Mesodermal cell (in vitro differentiated cells): ENCODE data around the gene TGM3.

Source experiments
- H3K27ac ChIP-seq: 2 replicates; pipeline ENCODE4 v1.7.0; 2013; ENCODE audit warnings: mild to moderate bottlenecking, low read depth, low read length, moderate library complexity; ENCODE audit not compliant: severe bottlenecking
- H3K36me3 ChIP-seq: 2 replicates; pipeline ENCODE4 v1.7.1; 2013; ENCODE audit warnings: mild to moderate bottlenecking, low read length, moderate library complexity; ENCODE audit not compliant: control insufficient read depth, insufficient read depth
- H3K4me1 ChIP-seq: one replicate; pipeline ENCODE4 v1.7.1; 2013; ENCODE audit warnings: mild to moderate bottlenecking, low read length; ENCODE audit not compliant: insufficient read depth, control insufficient read depth, poor library complexity, severe bottlenecking
- H3K4me3 ChIP-seq: 2 replicates; pipeline ENCODE4 v1.7.0; 2013; ENCODE audit warnings: low read length, control low read depth, mild to moderate bottlenecking; ENCODE audit not compliant: insufficient read depth, poor library complexity, severe bottlenecking; ENCODE audit errors: extremely low read depth
- H3K9me3 ChIP-seq: 2 replicates; pipeline ENCODE4 v1.7.1; 2013; ENCODE audit warnings: mild to moderate bottlenecking, low read length, moderate library complexity; ENCODE audit not compliant: control insufficient read depth
- WGBS, 2 experiments: methylation state at CpG; one replicate each; pipeline ENCODE4 v1.1.5; 2013; ENCODE audit warnings: missing lambda C conversion rate in 2 of 2; ENCODE audit not compliant: insufficient coverage in 2 of 2; 5-methylcytosine and 5-hydroxymethylcytosine counted together

TGM3 gene

DNA sequence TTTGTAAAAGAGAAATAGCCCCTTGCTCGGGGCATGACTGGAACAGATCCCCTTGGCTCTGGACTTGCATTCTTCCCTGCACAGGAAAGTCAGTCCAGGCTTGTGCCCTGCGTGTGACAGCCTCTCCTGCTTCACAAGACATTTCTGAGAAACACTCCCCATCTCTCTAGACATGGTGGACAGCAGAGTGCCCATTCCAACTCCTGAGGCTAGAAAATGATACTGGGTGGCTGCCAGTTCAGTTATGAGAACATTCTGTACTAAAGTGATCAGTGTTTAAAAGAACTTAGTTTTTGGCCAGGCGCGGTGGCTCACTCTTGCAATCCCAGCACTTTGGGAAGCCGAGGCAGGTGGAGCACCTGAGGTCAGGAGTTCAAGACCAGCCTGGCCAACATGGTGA, 41.3 kb downstream of the TGM3 start:
- H3K4me3 ChIP-seq = no peak overlapping the region
- H3K27ac ChIP-seq = no peak overlapping the region
- no peaks in the 10 kb centered on the region for H3K36me3 ChIP-seq
- WGBS, 2 experiments = 95 to 97% methylated on average over 4 to 5 of the region's 5 CpGs
- H3K4me1 ChIP-seq = no peaks in the 10 kb centered on the region
- H3K9me3 ChIP-seq = no peaks in the 10 kb centered on the region

DNA sequence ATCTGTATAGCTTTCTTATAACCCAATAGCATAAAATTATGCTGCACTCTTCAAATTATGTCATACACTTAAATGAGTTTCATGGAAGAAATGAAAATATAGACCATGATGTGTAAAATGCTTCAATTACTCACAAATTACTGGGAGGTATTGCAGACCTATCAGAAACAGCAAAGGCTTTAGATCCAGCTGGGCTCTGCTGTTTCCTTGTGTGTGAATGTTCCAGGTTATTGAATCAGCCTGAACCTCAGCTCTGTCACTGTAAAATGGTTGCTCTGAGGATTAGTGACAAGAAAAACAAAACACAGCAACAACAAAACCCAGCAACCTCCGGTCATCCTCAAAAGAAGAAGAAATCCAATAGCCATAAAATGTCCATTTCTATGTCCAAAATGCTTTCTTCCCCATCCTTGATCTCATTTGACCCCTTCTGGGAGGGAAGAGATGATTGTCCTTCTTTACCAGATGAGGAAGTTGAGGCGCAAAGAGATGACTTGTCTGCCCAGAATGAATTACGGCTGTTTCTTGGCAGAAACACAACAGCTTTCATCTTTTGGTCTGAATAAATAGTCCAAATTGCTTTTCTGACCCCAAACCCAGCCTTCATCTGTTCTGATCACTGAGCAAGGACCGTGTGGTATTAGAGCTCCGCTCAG, 42.7 kb downstream of the TGM3 start:
- WGBS, 2 experiments = 88 to 89% methylated on average over 4 of the region's 5 CpGs
- no peak overlapping the region for H3K27ac ChIP-seq

DNA sequence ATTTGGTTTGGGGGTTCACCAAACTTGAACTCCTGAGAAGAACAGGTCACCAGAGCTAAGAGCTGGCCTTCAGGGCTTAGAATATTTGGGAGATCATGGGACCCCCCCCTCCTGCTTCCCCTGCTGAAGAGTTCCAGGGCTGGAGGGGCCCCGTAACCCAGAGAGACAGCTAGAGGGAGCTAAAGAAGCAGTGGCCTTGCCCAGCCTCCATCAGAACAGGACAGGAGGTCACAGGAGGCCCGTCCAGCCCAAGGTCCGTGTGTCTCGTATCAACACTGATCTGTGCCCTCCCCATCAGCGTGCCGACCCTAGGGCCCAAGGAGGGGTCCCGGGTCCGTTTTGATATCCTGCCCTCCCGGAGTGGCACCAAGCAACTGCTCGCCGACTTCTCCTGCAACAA, 44.3 kb downstream of the TGM3 start:
- Histone ChIP-seq H3K27ac (no peak overlapping the region), H3K4me3 (no peak overlapping the region), H3K36me3 (no peaks in the 10 kb centered on the region), H3K4me1 (no peaks in the 10 kb centered on the region), H3K9me3 (no peaks in the 10 kb centered on the region)
- 90 to 93% methylated on average over 10 to 11 of the region's 11 CpGs for WGBS, 2 experiments

More for the DNA sequence above, 42.7 kb downstream of the TGM3 start:
- Histone ChIP-seq H3K9me3 (no peaks in the 10 kb centered on the region), H3K4me1 (no peaks in the 10 kb centered on the region), H3K4me3 (no peak overlapping the region), H3K36me3 (no peaks in the 10 kb centered on the region)

DNA sequence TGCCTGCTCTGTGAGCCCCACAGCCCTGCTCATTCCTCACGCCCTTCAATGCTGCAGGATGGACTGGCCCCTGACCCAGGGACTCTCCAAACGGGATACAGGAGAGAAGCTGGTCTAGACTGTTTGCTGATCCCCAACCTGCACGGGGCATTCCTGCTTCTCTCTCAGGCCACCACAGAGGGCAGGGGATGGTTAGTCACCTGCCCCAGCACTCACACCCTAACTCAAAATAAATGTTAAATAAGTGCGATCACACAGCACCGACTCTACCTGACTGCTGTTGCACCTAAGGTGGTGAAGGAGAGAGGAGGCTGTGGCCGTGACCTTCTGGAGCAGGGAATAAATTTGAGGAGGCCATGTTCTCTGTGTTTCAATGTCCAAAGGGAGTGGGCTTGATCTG, 45.0 kb downstream of the TGM3 start:
- Histone ChIP-seq H3K27ac (no peak overlapping the region), H3K36me3 (no peaks in the 10 kb centered on the region), H3K9me3 (no peaks in the 10 kb centered on the region), H3K4me1 (no peaks in the 10 kb centered on the region), H3K4me3 (no peak overlapping the region)
- 92 to 98% methylated on average over 5 to 6 of the region's 6 CpGs for WGBS, 2 experiments

DNA sequence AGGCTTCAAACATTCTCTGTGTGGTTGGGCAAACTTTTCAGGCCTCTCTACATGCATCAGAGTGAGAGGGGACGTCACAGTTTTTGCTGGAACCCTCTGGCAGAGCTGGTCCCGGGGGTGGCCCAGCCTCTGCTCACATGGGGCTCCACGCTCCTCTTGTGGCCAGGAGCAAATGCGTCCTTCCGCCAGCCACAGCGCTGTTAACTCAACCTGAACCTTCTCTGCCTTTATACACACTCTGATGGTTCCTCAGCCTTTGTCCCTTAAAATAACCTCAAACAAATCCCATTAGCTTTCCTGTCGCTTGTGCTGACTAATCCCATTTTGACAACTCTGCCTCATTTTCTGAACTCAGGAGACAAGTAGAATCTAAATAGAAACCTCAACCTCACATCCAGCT, 45.5 kb downstream of the TGM3 start:
- 85 to 93% methylated on average over 6 to 7 of the region's 7 CpGs for WGBS, 2 experiments
- H3K4me1 ChIP-seq = no peaks in the 10 kb centered on the region
- no peak overlapping the region for H3K27ac ChIP-seq
- no peaks in the 10 kb centered on the region for H3K9me3 ChIP-seq
- no peaks in the 10 kb centered on the region for H3K36me3 ChIP-seq
- no peak overlapping the region for H3K4me3 ChIP-seq

DNA sequence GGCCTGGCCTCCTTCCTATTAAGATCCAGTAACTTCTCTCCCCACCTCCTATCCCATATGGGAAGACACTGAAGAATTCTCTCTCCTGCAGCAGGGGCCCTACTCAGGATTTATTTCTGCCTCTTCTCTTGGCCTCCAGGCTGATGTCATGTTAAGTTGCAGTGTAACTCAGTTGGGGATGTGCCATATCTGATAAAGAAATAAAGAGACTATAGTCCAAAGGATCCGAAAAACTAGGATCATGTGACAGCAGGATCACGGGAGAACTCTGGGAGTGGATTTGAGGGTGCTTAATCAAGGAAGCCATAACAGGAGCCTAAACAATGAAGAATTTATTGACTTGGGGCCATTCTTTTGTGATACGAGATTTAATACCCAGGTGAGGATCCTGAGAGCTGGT, 46.4 kb downstream of the TGM3 start:
- Histone ChIP-seq H3K4me3 (no peak overlapping the region), H3K4me1 (no peaks in the 10 kb centered on the region), H3K27ac (no peak overlapping the region), H3K36me3 (no peaks in the 10 kb centered on the region), H3K9me3 (no peaks in the 10 kb centered on the region)
- WGBS, 2 experiments = 96 to 98% methylated on average over 3 of the region's 3 CpGs

DNA sequence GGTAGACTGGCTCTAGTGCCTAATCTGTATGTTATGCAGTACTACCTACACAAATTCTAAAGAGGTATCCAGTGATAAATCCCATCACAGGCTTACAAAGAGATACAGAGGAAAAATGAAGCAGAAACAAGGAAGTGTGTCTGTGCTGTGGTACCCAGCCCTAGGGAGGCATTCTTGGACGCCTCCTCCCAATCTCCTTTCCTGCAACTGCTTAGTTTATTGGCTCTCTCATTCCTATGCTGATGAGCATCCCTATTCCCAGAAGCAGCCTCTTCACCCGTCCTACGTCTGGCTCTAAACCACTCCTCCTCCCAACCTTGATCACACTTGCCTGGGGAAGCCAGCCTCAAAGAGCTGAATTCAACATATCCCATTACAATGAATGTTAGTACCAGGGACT, 50.4 kb downstream of the TGM3 start:
- H3K4me1 ChIP-seq = peaks cover 13% of the 10 kb centered on the region
- 47 to 55% methylated on average over 3 of the region's 3 CpGs for WGBS, 2 experiments
- H3K9me3 ChIP-seq = no peaks in the 10 kb centered on the region
- no peak overlapping the region for H3K27ac ChIP-seq
- H3K4me3 ChIP-seq = no peak overlapping the region
- H3K36me3 ChIP-seq = no peaks in the 10 kb centered on the region

DNA sequence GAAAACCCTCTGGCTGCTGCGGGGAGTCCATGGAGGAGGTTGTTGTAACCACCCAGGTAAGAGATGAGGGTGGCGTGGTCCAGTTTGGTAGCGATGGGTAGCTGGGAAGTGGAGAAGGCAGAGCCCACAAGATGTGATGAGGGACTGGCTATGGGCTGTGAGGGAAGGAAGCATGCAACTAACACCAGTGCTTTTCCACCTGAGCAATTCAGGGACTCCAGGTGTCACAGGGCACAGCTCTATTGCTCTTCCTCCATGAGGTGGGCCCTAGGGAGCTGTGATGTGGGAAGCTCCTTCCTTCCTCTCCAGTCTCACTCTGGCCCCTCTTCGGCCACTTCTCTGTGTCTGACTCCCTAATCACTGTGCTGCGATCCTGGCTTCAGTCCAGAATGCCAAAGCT, 52.5 kb downstream of the TGM3 start:
- Histone ChIP-seq H3K36me3 (no peaks in the 10 kb centered on the region), H3K4me1 (peaks cover 13% of the 10 kb centered on the region), H3K4me3 (no peak overlapping the region), H3K9me3 (no peaks in the 10 kb centered on the region), H3K27ac (no peak overlapping the region)
- 88 to 95% methylated on average over 4 to 5 of the region's 5 CpGs for WGBS, 2 experiments

DNA sequence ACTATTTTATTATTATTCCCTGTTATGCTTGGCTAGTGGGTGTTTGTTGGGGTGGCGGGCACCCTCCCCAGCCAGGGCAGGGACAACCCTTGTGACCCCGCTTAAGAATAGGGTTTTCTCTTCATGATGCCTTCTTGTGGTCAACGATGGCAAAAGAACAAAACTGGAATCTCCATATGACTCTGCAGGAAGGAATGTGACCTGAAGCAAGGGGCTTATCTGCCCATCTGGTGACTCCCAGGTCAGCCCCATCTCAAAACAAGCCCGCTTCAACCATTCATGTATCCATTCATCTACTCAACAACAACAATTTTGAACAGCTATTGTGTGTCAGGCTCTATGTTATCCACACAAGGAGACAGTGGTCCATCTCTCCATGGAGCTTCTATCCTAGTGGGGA, 54.0 kb downstream of the TGM3 start:
- Histone ChIP-seq H3K36me3 (no peaks in the 10 kb centered on the region), H3K4me3 (no peak overlapping the region), H3K9me3 (no peaks in the 10 kb centered on the region), H3K27ac (no peak overlapping the region), H3K4me1 (peaks cover 13% of the 10 kb centered on the region)
- 46 to 87% methylated on average over 2 to 4 of the region's 4 CpGs for WGBS, 2 experiments

DNA sequence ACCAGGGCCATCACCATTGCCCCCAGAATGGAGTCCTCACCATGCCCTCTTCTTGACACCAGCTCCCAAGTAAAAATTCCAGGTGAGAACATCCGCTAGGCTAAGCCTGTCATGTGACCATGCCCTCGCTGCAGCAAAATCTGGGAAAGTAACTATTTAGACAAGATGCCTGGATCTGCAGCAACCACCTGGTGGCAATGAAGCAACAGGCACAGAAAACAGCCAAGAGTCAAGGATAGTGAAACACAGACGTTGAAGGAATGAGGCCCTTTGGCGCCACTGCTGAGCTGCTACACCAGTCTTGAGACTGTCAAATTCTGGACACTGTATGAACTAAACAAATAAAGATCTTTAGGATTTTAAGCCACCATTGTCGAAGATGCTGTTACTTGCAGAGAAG, 54.8 kb downstream of the TGM3 start:
- H3K9me3 ChIP-seq = no peaks in the 10 kb centered on the region
- H3K36me3 ChIP-seq = no peaks in the 10 kb centered on the region
- peaks cover 13% of the 10 kb centered on the region for H3K4me1 ChIP-seq
- 76 to 78% methylated on average over 5 of the region's 5 CpGs for WGBS, 2 experiments
- H3K4me3 ChIP-seq = no peak overlapping the region
- no peak overlapping the region for H3K27ac ChIP-seq

DNA sequence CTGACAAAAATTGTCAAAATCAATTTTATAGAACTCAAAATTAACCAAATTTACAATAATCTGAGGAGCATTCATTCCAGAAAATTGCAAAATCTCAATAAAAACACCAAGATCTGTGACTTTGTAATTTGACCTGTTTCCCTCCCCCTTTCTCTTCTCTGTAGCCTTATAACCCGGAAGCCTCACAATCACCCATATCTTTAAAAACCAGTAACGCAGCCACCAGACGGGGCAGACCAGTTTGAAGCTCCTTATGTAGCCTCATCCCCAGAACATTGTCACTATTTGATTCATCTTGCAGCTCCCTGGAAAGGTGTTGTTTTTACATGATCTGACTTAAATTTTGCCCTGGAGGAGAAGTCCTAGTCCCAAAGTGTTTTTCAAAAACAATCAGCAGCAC, 57.4 kb downstream of the TGM3 start:
- H3K27ac ChIP-seq = no peak overlapping the region
- no peaks in the 10 kb centered on the region for H3K36me3 ChIP-seq
- H3K4me1 ChIP-seq = peaks cover 13% of the 10 kb centered on the region
- no peak overlapping the region for H3K4me3 ChIP-seq
- WGBS, 2 experiments = 78 to 100% methylated on average over 1 to 2 of the region's 3 CpGs
- H3K9me3 ChIP-seq = no peaks in the 10 kb centered on the region
